Loucy (cell line): Measurements from ENCODE around the gene DUSP3.

ENCODE experiments used
- H2AFZ ChIP-seq: fragments of 200-600 bp; sonication (generic); 2 replicates; pipeline ENCODE4 v1.6.0; 2016; ENCODE audit warnings: antibody characterized with exemption, mild to moderate bottlenecking, low read length, moderate library complexity
- H3F3A ChIP-seq: fragments of 200-600 bp; 2 replicates; pipeline ENCODE4 v1.6.0; 2016; ENCODE audit warnings: antibody characterized with exemption, low read depth, mild to moderate bottlenecking
- H3K27me3 ChIP-seq: fragments of 200-600 bp; sonication (generic); 2 replicates; pipeline ENCODE4 v1.6.1; 2014; ENCODE audit warnings: low read length, mild to moderate bottlenecking; ENCODE audit not compliant: insufficient read depth, poor library complexity, severe bottlenecking
- H3K36me3 ChIP-seq: fragments of 200-600 bp; sonication (generic); 2 replicates; pipeline ENCODE4 v1.6.1; 2016; ENCODE audit warnings: low read length; ENCODE audit not compliant: insufficient read depth
- H3K4me1 ChIP-seq: fragments of 200-600 bp; sonication (generic); 2 replicates; pipeline ENCODE4 v1.5.1; 2014; ENCODE audit warnings: low read length, mild to moderate bottlenecking; ENCODE audit not compliant: insufficient read depth, poor library complexity, severe bottlenecking
- H3K4me2 ChIP-seq: fragments of 200-600 bp; sonication (generic); 2 replicates; pipeline ENCODE4 v1.6.0; 2014; ENCODE audit warnings: antibody characterized with exemption, low read length, low read depth, mild to moderate bottlenecking; ENCODE audit not compliant: poor library complexity, severe bottlenecking
- H3K4me3 ChIP-seq: fragments of 200-600 bp; sonication (generic); 2 replicates; pipeline ENCODE4 v1.5.1; 2014; ENCODE audit warnings: low read length, mild to moderate bottlenecking, mixed read lengths; ENCODE audit not compliant: poor library complexity, severe bottlenecking
- H3K79me2 ChIP-seq: fragments of 200-600 bp; sonication (generic); 2 replicates; pipeline ENCODE4 v1.6.1; 2014; ENCODE audit warnings: low read length; ENCODE audit not compliant: insufficient read depth
- H3K9ac ChIP-seq: fragments of 200-600 bp; sonication (generic); 2 replicates; pipeline ENCODE4 v1.6.0; 2014; ENCODE audit warnings: mild to moderate bottlenecking, low read depth, low read length, moderate library complexity; ENCODE audit not compliant: poor library complexity, severe bottlenecking
- H3K9me2 ChIP-seq: fragments of 200-600 bp; sonication (generic); replicated peaks from 2 replicates; pipeline ENCODE4 v1.6.1; 2016; ENCODE audit warnings: low read depth, low read length, mixed read lengths
- H3K9me3 ChIP-seq: fragments of 200-600 bp; sonication (generic); 2 replicates; pipeline ENCODE4 v1.6.1; 2014; ENCODE audit warnings: mild to moderate bottlenecking, antibody characterized with exemption, low read length, low read depth; ENCODE audit not compliant: insufficient read depth
- H4K20me1 ChIP-seq: fragments of 200-600 bp; sonication (generic); 2 replicates; pipeline ENCODE4 v1.6.0; 2014; ENCODE audit warnings: antibody characterized with exemption, low read length, mild to moderate bottlenecking; ENCODE audit not compliant: insufficient read depth, poor library complexity, severe bottlenecking
- CTCF ChIP-seq: fragments of 200-600 bp; sonication (generic); conservative IDR thresholded peaks from 2 replicates; pipeline ENCODE4 v1.5.1; 2014; ENCODE audit warnings: mild to moderate bottlenecking, antibody characterized with exemption, low read length
- EZH2phosphoT487 ChIP-seq: fragments of 200-600 bp; IDR thresholded peaks from 2 replicates; pipeline ENCODE4 v1.6.1; 2018; ENCODE audit warnings: antibody characterized with exemption, mild to moderate bottlenecking, moderate library complexity, borderline replicate concordance

The DUSP3 gene

GRCh38 chr17:43734376-43734775 is 44.4 kb downstream of the DUSP3 start:
- Histone ChIP-seq H3K9me2 (no peaks in the 10 kb centered on the region), H3K9ac (no peak overlapping the region), H3K27me3 (peaks cover 5% of the 10 kb centered on the region), H3F3A (no peaks in the 10 kb centered on the region), H3K36me3 (no peaks in the 10 kb centered on the region), H4K20me1 (no peaks in the 10 kb centered on the region), H3K4me1 (no peaks in the 10 kb centered on the region), H3K79me2 (no peaks in the 10 kb centered on the region), H2AFZ (no peak overlapping the region), H3K4me2 (no peak overlapping the region), H3K9me3 (no peaks in the 10 kb centered on the region), H3K4me3 (no peak overlapping the region)
- no peak for TF ChIP-seq CTCF
- no peak for TF ChIP-seq EZH2phosphoT487

GRCh38 chr17:43733956-43734355 is 44.8 kb downstream of the DUSP3 start:
- no peaks in the 10 kb centered on the region for H4K20me1 ChIP-seq
- no peaks in the 10 kb centered on the region for H3K36me3 ChIP-seq
- H3K9me3 ChIP-seq, result no peaks in the 10 kb centered on the region
- no peak overlapping the region for H3K9ac ChIP-seq
- H3K9me2 ChIP-seq, result no peaks in the 10 kb centered on the region
- no peaks in the 10 kb centered on the region for H3K4me1 ChIP-seq
- H2AFZ ChIP-seq, result no peak overlapping the region
- no peaks in the 10 kb centered on the region for H3F3A ChIP-seq
- H3K4me3 ChIP-seq, result no peak overlapping the region
- H3K79me2 ChIP-seq, result no peaks in the 10 kb centered on the region
- H3K27me3 ChIP-seq, result peaks cover 5% of the 10 kb centered on the region
- TF ChIP-seq EZH2phosphoT487, result no peak
- TF ChIP-seq CTCF, result no peak
- H3K4me2 ChIP-seq, result no peak overlapping the region

- Histone ChIP-seq H3K4me2 (no peak overlapping the region), H3K9me2 (no peaks in the 10 kb centered on the region), H3K9me3 (no peaks in the 10 kb centered on the region), H3F3A (no peaks in the 10 kb centered on the region), H3K79me2 (no peaks in the 10 kb centered on the region), H3K4me3 (no peak overlapping the region), H3K36me3 (no peaks in the 10 kb centered on the region), H3K9ac (no peak overlapping the region), H3K4me1 (no peaks in the 10 kb centered on the region), H2AFZ (no peak overlapping the region), H4K20me1 (no peaks in the 10 kb centered on the region), H3K27me3 (peaks cover 3% of the 10 kb centered on the region)
- TF ChIP-seq CTCF (no peak), EZH2phosphoT487 (no peak)
Measured at GRCh38 chr17:43732958-43733357, 45.8 kb downstream of the DUSP3 start.
